DMS53 (cell line): ENCODE data around the gene FSTL4.

ENCODE experiments used
- DNase-seq: peaks from one replicate; lab custom pipeline; 2025; lab: John Stamatoyannopoulos, UW

FSTL4 gene

GRCh38 chr5:133319905-133320520 is 292.3 kb downstream of the FSTL4 start:
- peak; percentile 31 for DNase-seq

DNA sequence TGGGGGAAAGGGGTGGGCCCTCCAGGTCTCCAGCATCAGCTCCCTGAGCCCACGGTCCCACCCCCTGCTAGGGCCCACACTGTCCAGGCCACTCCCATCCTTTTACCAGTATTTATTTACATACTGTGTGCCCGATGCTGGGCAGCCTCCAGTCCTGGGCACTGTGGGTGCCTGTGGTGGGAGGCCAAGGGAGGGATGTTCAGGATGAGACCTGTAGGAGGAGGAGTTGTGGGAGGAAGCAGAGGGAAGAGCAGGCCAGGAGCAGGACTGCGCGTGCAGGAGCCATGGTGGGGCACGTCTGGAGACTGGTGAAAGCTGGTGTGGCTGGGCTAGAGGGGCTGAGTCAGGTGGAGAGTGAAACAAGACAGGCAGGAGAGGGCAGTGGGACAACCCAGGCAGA is 293.1 kb downstream of the FSTL4 start:
- DNase-seq: no peak

DNA sequence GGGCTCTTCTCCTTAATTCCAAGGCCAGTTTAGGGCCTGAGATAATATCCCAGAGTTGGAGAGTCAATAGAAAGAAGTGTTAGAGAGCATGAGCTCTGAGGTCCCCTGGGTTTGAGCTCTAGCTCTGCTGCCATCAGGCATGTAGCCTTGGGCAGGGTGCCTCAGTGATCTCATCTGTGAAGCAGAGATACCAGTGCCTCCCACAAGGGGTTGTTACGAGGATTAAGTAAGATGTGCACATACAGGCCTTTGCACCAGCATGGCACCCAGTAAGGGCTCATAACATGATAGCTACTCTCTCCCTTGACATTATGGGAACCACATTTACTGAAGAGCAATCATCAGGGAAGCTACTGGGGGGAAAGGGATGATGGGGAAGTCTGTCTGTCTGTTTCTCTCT is 294.8 kb downstream of the FSTL4 start:
- DNase-seq: no peak

GRCh38 chr5:133316346-133317343 is 295.7 kb downstream of the FSTL4 start:
- DNase-seq: peak; percentile 9

DNA sequence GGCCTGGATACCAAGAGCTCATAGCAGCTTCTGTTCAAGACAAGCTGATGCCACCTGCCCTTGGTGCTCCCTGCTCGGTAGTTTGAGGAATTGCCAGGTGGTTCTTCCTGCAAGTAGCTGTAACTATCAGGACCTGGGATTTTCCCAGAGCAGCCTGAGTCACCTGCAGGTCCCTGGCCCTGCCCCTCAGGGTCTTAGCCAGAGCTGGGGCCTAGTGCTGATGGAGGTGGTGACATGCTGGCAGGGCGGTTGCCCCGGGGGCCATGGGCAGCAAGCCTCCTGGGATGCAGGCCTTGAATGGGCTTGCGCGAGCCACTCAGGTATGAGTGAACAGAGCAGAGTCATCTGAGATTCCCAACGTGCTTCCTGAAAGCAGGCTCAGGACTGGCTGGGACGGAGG is 298.3 kb downstream of the FSTL4 start:
- no peak for DNase-seq

DNA sequence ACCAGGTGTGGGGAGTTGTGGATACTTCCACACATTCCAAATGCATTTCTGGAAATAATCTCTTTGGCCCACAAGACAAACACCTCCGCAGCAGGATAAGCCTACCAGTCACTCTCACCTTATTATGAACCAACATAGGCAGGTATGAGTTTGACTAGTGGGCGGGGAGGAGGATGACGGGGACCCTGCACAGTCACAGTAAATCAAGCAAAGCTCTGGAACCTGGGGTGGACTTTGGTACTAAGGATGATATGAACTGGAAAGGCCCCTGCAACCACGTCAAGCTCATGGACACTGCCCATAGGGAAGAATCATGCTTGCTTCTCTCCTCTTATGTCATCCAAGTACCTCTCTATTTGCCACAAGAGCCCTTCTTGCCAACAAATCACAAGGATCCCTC is 301.2 kb downstream of the FSTL4 start:
- DNase-seq: no peak

DNA sequence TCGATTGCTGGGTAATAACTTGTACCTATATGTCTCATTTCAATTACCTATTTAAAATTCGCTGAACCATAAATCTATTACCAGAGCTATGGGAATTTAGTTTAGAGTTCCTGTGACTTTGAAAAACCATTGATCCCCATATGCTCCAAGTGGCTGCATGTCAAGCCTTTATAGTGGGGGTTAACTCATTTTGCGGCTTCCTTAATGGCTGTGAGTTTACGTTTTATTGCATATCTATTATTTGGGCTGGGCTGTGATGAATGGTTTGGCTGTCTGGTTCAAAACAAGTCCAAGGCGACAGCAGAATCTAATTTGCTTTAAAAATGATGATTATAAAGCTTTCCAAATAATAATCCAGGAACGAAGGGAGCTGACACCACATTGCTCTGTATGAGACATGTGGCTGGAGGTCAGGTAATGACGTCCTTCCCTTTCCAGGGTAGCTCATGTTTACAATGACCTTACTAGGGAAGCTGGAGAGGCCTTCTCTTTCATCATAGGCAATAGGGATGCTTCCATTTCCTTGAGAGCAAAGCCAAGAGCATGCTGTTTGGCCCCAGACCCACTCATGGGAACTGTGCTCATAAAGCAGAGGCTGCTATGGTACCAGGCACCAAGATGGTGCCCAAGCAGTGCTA is 302.2 kb downstream of the FSTL4 start:
- DNase-seq: no peak

GRCh38 chr5:133309166-133309795 is 303.1 kb downstream of the FSTL4 start:
- DNase-seq: no peak

GRCh38 chr5:133307275-133307674 is 305.1 kb downstream of the FSTL4 start:
- no peak for DNase-seq

DNA sequence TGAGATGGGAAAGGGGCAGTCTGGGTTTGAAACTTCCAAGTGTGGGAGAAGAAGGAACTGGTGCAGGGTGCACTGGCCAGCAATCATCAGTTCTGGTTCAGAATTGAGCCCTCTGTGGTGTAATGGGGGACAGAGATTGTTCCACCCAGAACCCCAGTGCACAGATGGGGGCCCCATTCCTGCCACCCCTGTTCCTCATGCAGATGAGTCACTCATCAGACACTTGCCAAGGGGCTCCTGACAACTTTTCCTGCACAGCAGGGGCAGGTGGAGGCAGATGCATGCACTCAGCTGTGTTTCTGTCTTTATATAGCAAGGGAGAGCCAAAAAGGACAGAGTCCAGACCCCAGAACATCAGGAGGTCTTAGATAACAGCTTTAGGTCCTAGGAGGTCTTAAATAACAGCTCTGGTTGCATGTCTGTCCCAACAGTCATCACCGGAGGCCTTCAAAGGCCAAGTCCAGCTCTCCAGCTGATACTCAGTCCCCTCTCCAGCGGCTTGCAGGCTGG is 307.6 kb downstream of the FSTL4 start:
- DNase-seq: no peak

DNA sequence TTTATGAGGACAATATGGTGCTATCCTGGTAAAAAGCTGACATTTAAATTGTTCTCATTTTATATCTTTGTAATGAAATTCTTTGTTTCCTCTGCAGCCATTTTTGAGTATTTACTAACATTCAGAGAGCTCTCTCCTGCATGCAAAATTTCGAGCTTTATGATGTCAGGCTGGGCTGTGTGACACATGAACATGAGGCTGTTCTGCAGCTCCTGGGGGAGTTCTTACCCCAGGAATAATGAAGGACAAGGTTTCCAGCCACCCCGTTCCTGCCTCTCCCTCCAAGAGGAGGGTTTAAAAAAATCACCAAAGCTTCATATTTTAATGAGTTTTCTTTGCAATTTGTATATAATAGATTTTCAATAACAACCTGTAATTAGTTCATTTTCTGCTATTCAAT is 308.2 kb downstream of the FSTL4 start:
- no peak for DNase-seq

DNA sequence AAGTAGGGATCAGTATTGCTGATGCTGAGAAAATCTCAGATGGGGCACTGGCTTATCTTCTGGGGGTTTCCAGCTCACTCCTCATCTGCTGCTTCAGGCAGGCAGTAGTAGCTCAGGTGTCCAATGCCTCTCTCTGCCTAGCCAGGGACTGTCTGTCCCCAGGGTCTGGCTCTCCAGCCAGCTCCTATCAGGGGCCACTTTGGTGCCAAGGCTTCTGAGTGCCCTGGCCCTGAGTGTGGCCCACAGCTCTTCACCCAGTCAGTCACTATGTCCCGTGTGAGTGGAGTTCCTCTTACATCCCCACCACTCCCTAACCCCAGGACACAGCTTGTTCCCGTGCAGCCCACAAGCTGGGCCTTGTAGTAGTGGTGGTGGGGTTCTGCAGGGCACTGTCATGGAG is 309.0 kb downstream of the FSTL4 start:
- no peak for DNase-seq

GRCh38 chr5:133299728-133300127 is 312.6 kb downstream of the FSTL4 start:
- no peak for DNase-seq

- no peak for DNase-seq
These were observed 313.3 kb downstream of the FSTL4 start for GRCh38 chr5:133299021-133299420.

DNA sequence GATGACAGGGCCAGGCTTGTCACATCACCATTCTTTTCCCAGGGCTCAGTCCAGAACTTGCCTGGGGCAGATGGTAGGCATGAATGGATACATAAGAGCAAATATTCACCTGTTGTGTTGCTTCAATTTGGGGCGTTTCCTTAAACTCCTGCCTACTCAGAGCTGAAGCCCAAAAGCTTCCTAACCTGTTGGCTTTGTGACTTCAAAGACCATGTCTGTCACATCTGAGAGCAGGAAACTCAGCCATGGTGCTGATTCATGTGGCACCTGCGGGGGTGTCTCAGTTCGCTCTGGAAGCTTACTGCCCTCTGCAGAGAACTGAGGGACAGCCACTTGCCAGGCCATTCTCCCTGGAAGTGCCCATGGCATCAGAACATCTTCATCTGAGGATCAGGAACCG is 313.9 kb downstream of the FSTL4 start:
- no peak for DNase-seq

DNA sequence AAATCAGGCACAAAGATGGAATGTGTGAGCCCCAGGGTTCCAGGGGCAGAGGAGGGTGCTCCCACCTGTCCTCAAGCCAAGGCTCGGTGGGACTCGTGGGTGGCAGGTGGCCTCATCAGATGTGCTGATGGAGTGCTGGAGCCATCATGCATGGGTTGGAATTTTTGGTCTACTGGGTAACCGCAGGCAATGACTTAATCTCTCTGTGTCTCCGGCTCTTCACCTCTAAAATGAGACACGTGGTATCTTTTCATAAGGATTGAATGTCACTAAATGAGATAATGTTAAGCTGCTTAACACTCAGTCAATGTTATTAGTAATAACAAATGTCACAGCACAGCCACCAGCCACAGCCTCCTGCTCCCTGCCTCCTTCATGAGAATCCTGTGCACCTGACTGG is 315.0 kb downstream of the FSTL4 start:
- DNase-seq: no peak

GRCh38 chr5:133296624-133297023 is 315.7 kb downstream of the FSTL4 start:
- no peak for DNase-seq

DNA sequence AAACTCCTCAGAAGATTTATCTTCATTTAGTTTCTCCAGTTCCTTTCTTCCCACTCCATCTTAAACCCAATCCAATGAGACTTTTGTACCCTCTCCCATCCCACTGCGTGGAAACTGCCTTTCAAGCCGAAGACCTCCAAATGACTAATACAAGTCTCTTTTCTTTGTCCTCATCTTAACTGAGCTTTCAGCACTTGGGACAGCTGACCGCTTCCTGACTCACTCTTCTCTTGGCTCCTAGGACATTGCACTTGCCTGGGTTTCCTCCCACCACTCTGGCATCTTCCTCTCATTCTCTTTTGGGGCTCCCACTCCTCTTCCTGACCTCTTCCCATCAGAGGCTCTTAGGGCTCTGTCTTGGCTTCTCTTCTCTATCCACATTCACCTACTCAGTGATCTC is 316.8 kb downstream of the FSTL4 start:
- DNase-seq: no peak

DNA sequence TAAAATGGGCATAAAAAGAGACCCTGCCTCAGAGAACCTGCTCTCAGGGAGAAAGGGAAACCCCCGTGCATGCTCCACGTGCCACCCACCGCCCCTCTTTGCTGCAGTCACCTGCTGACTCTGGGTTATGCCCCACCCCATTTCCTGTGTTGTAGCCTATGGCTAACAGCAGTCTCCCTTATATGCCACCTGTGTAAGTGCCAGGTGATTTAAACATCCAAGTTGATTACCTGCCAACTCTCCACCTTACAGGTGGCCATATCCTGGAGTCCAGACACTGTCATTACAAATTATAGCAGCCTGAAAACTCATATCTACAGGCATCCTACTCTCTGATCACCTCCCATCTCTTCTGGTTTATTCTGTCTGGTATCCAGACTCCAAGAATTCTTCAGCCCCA is 318.0 kb downstream of the FSTL4 start:
- peak; percentile 17 for DNase-seq

DNA sequence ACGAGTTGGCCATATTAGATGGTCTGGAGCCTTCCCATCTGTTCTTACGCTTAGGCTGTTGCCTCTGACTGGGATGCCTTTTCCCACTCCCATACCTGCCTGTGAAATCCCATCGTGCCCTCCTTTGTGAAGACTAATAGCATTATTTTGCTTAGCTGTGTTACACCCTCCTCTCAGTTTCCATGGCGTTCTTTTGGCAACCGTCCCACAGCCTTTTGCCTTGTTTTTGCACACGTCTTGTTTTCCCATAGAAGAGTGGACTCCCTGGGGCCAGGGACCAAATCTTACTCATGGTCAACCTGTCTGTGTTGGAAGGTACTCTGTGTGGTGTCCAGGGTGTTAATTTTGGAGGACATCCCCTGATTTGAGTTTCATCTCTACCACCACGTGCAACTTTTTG is 318.4 kb downstream of the FSTL4 start:
- peak; percentile 28 for DNase-seq

- no peak for DNase-seq
These were observed 320.0 kb downstream of the FSTL4 start for GRCh38 chr5:133292300-133292699.

DNA sequence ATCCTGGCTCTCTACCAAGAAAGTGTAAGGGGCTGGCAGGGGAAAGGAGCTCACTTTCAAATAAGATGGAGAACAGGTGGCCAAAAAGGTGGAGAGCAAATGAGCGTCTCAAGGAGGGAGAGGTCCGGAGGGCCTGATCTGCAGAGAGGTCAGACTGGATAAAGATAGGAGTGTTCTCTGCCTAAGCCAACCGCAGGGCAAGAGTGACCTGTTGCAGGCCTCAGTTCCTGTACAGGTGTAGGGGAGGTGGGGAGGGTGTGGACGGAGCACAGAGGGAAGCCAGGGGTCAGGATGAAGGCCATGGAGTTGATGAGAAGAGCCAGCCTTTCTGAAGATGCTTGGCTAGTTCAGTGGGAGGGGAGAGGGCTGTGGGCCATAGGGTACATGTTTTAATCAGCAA is 320.8 kb downstream of the FSTL4 start:
- no peak for DNase-seq
